GM13976 (cell line): ENCODE measurements around the gene NBEAL1.
"Not testable (repeated sequence)": the region's sequence is repeated elsewhere in the genome, so short reads cannot be mapped to it uniquely, and the experiment has no call there.

Experiments
- DNase-seq: peaks from one replicate; pipeline ENCODE4 v3.0.0; 2012; ENCODE audit warnings: low spot score
- CTCF ChIP-seq: IDR thresholded peaks from 2 replicates; pipeline ENCODE4 v1.5.1; 2012; ENCODE audit warnings: borderline replicate concordance, mild to moderate bottlenecking; ENCODE audit not compliant: insufficient read depth; ENCODE audit errors: extremely low read depth, missing control alignments, control extremely low read depth
- in situ Hi-C: fragments of 300-500 bp; cut with MboI; formaldehyde crosslinking; loops from one replicate; pipeline ENCODE4 v1.12.0; 2022; ENCODE audit warnings: low sequenced_read_pairs, mixed read lengths, inconsistent platforms; ENCODE audit not compliant: unreplicated experiment

The NBEAL1 gene

GRCh38 chr2:202990501-202990900 lies 24.2 kb upstream of the NBEAL1 start:
- in situ Hi-C loops = no loop called here
- DNase-seq = no peak
- TF ChIP-seq CTCF = no peak

DNA sequence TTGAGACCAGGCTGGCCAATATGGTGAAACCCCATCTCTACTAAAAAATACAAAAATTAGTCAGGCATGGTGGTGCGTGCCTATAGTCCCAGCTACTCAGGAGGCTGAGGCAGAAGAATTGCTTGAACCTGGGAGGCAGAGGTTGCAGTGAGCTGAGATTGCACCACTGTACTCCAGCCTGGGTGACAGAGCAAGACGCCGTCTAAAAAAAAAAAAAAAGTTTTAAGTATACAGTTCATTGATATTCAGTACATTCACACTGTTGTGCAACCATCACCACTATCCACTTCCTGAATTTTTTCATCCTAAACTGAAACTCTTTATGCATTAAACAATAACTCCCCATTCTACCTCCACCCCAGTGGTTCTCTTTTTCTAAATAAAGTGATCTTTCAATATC lies 17.6 kb upstream of the NBEAL1 start:
- in situ Hi-C loops, DNase-seq: not testable (repeated sequence)

DNA sequence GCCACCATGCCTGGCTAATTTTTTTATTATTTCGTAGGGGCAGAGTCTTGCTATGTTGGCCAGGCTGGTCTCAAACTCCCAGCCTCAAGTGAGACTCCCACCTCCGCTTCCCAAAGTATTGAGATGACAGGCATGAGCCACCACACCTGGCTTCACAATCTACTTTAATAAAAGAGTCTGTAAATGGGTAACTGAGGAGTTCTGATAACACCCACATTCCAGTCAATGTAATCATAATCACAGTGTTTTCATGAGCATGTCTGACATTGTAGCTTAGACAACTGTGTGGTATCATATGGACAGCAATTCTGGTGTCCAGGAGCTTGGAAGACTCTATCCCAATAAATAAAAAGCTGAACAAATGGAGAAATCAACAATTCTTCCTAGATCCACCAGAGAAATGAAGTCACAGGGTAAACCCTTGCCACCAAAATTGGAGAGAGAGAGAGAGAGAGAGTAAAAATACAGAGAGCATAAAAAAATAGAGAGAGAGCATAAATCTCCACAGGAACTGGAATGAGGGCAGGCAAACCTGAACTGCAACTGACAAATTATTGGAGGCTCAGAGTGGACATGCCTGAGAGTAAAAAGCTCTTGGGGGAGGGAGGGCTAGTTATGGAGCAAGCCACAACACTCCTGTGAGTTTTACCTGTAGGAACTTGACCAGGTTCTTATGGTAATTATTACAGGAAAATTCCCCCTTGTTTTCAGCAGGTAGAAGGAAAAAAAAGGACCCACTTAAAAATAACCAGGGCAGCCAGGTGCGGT lies 12.4 kb upstream of the NBEAL1 start:
- in situ Hi-C loops = no loop called here
- no peak for DNase-seq
- TF ChIP-seq CTCF = no peak

DNA sequence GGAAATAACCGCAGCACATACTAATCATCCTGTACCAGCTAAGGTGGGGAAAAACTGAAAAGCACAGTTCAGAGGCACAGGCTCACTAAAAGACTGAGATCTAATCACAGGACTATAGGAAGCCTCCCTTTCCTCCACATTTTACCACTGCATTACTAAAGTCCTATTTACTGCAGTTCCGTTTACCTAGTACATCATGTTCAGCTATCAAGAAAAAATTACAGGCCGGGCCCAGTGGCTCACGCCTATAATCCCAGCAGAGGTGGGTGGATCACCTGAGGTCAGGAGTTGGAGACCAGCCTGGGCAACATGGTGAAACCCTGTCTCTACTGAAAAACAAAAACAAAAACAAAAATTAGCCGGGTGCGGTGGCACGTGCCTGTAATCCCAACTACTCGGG lies 11.0 kb upstream of the NBEAL1 start:
- in situ Hi-C loops = no loop called here
- no peak for TF ChIP-seq CTCF
- no peak for DNase-seq

GRCh38 chr2:203016716-203017115 lies 2.0 kb downstream of the NBEAL1 start:
- no peak for DNase-seq
- in situ Hi-C loops = no loop called here
- TF ChIP-seq CTCF = no peak

DNA sequence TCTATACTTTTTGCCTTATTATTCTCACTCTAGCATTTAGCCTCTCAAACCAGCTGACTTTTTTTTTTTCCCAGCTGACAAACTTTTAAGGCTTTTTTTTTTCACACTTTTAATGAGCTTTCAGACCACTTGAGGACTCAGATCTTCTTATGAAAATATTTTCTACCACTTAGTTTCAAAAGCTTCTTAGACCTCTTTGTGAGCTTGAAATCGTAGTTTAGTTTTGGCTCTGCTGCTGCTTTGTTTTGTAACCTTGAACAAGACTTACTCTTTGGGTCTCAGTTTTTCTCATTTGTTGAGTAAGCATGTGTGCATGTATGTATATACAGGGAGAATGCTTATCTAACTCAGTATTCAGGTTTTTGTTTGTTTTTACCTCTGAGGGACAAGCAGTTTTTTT lies 3.5 kb downstream of the NBEAL1 start:
- TF ChIP-seq CTCF = no peak
- no peak for DNase-seq
- in situ Hi-C loops = no loop called here

DNA sequence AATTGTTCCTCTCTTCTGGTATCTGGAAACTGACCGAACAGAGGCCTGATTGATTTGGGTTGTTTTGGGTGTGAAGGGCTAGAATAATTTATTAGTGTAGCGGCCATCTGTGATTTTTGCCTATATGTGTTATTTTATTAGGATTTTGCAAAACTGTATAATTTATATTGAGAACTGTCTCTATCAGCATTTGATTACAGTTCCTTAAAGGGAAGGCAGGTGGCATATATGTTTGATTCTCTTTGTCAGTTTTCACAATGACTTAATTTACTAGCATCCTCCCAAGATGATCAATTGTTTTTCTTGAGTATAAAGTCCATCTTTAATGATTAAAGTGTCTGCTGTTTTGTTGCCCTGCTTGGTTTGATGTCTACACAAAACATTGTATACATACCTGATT lies 4.5 kb downstream of the NBEAL1 start:
- in situ Hi-C loops = no loop called here
- DNase-seq = no peak
- no peak for TF ChIP-seq CTCF
